T-cell (primary cell): ENCODE data around the gene PCOLCE2. TPM values are rescaled to one million over a fixed set of nuclear protein-coding genes. Genes with fewer than 3 reads are reported as not detected.

Experiments
- ATAC-seq, 4 experiments: fragments of 200-7000 bp in 3 of 4; fragments of 150-1000 bp in 1 of 4; cut with Tn5 transposase; replicated peaks in 1 of 4; 1 replicate in 3 of 4; 2 replicates in 1 of 4; pipeline ENCODE4 v1.10.0; 2021; ENCODE audit warnings: moderate library complexity in 3 of 4, mild to moderate bottlenecking in 2 of 4, moderate number of reproducible peaks in 1 of 4
- CTCF ChIA-PET, 2 donors: fragments of 300-600 bp; sonication (Branson Sonifier 250); formaldehyde crosslinking; loops; one replicate each; lab custom pipeline; 2022; ENCODE audit warnings: antibody characterized with exemption in 2 of 2; lab: Charles Lee
- POLR2A ChIA-PET, 2 donors: fragments of 300-600 bp; sonication (Branson Sonifier 250); formaldehyde crosslinking; loops; one replicate each; lab custom pipeline; 2022; ENCODE audit warnings: antibody characterized with exemption in 2 of 2; lab: Charles Lee
- DNase-seq, 35 experiments: peaks; one replicate each; pipeline versions ENCODE4 v3.0.0 to v3.0.0-alpha.2; 2013 to 2023
- H3K27ac ChIP-seq: one replicate; pipeline ENCODE4 v1.5.1; 2013; ENCODE audit warnings: low read length
- H3K27me3 ChIP-seq, 2 experiments: replicated peaks in 1 of 2; 1 replicate in 1 of 2; 2 replicates in 1 of 2; pipeline versions ENCODE4 v1.6.1 to v1.7.0; 2013; ENCODE audit warnings: low read length in 1 of 2, mixed read lengths in 1 of 2; ENCODE audit not compliant: control insufficient read depth in 2 of 2, insufficient read depth in 2 of 2; ENCODE audit errors: extremely low read depth in 1 of 2
- H3K36me3 ChIP-seq, 2 donors: 1 replicate in 1 of 2; 2 replicates in 1 of 2; pipeline versions ENCODE4 v1.6.1 to v1.7.0; 2013; ENCODE audit warnings: low read length in 1 of 2; ENCODE audit not compliant: control insufficient read depth in 2 of 2, insufficient read depth in 1 of 2; ENCODE audit errors: extremely low read depth in 1 of 2
- H3K4me1 ChIP-seq, 2 experiments: 1 replicate in 1 of 2; 2 replicates in 1 of 2; pipeline versions ENCODE4 v1.6.1 to v1.7.0; 2013; ENCODE audit warnings: low read length in 2 of 2, mixed read lengths in 1 of 2; ENCODE audit not compliant: insufficient read depth in 2 of 2, control insufficient read depth in 1 of 2; ENCODE audit errors: extremely low read depth in 1 of 2
- H3K4me3 ChIP-seq, 2 donors: 1 replicate in 1 of 2; 2 replicates in 1 of 2; pipeline versions ENCODE4 v1.5.1 to v1.7.0; 2013; ENCODE audit warnings: mild to moderate bottlenecking in 2 of 2, low read length in 1 of 2, moderate library complexity in 1 of 2; ENCODE audit not compliant: control insufficient read depth in 1 of 2; ENCODE audit errors: extremely low read depth in 1 of 2
- H3K9me3 ChIP-seq: 2 replicates; pipeline ENCODE4 v1.7.0; 2013
- H3K27ac Mint-ChIP-seq, 2 donors: one replicate each; pipeline ENCODE4 v1.8.0; 2020 to 2021; ENCODE audit warnings: mild to moderate bottlenecking in 2 of 2, mixed read lengths in 2 of 2
- H3K27me3 Mint-ChIP-seq, 2 donors: one replicate each; pipeline ENCODE4 v1.8.0; 2021 to 2022; ENCODE audit warnings: mixed read lengths in 2 of 2
- H3K36me3 Mint-ChIP-seq: one replicate; pipeline ENCODE4 v1.8.0; 2021; ENCODE audit warnings: mixed read lengths
- H3K4me1 Mint-ChIP-seq, 3 donors: one replicate each; pipeline ENCODE4 v1.8.0; 2020 to 2022; ENCODE audit warnings: mixed read lengths in 3 of 3, mild to moderate bottlenecking in 1 of 3
- H3K4me3 Mint-ChIP-seq, 3 donors: one replicate each; pipeline ENCODE4 v1.8.0; 2020 to 2022; ENCODE audit warnings: mild to moderate bottlenecking in 3 of 3, mixed read lengths in 3 of 3, moderate library complexity in 3 of 3
- H3K9me3 Mint-ChIP-seq, 3 donors: one replicate each; pipeline ENCODE4 v1.8.0; 2020 to 2022; ENCODE audit warnings: mixed read lengths in 3 of 3
- WGBS: methylation state at CpG from one replicate; pipeline ENCODE4 v1.1.5; 2013; ENCODE audit warnings: missing lambda C conversion rate; ENCODE audit not compliant: insufficient coverage; 5-methylcytosine and 5-hydroxymethylcytosine counted together
- total RNA-seq, 35 experiments: library from RNA in 6 of 35; stranded (reverse) in 6 of 35; fragments of 120-200 nt in 1 of 35; gene quantifications; one replicate each; pipeline versions ENCODE4 v1.2.1 to v1.2.4 and lab custom pipeline; 2013 to 2026

Gene PCOLCE2
- total RNA-seq, 5 donors from 2014 or later (not counting 1 experiment from before 2014, with no cell fraction given), result not detected

DNA sequence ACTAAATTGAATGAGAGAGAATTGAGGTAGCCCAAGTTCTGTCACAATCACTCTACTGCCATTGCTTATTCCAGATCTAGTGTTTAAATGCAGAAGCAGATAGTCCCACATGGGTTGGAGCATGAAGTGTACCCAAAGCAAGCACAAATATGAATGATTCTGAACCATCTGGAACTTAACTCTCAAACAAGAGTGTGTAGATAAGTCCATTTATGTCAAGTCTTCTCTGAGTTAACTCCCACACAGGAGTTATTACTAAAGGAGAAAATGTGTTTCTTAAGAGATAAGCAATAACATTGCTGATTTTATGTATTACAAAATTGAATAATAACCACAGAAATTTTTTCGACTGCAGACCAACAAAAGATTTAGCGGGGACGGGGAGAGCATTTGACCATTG, 41.0 kb upstream of the PCOLCE2 start:
- no peaks in the 10 kb centered on the region for H3K9me3 Mint-ChIP-seq
- peaks cover 25 to 26% of the 10 kb centered on the region in 2 donors for H3K27me3 Mint-ChIP-seq
- Histone ChIP-seq H3K4me3 (no peak overlapping the region), H3K27me3 (peaks cover 2 to 9% of the 10 kb centered on the region in 2 experiments), H3K4me1 (no peaks in the 10 kb centered on the region), H3K27ac (no peak overlapping the region), H3K36me3 (no peaks in the 10 kb centered on the region), H3K9me3 (no peaks in the 10 kb centered on the region)
- no peaks in the 10 kb centered on the region for H3K4me1 Mint-ChIP-seq
- DNase-seq (no peak), ATAC-seq (no peak)
- H3K27ac Mint-ChIP-seq, result no peak overlapping the region
- no CpG with 5 or more reads among the region's 3 CpGs for WGBS
- CTCF ChIA-PET, result no interaction called here
- H3K36me3 Mint-ChIP-seq, result no peaks in the 10 kb centered on the region
- H3K4me3 Mint-ChIP-seq, result no peak overlapping the region
- POLR2A ChIA-PET, result no interaction called here

DNA sequence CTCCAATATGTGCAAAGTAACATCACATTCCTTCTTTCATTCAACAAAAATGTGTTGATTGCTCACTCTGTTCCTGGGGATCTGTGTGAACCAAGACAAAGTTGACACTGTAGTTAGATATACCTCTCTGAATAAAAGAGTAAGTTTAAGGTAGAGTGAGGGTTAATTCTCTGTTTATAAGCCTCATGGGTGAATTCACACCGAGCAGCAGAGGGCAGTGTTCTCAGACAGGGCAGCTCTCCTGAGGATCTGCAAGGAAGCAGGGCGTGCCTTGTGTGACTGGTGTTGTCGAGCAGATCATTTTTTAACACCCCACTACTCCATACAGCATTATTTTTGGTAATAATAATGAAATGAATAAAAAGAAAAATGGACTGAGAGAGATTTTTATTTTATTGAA, 40.2 kb upstream of the PCOLCE2 start:
- WGBS, result no CpG with 5 or more reads among the region's 3 CpGs
- peaks cover 0 to 3% (median 0%) of the 10 kb centered on the region in 3 donors for H3K9me3 Mint-ChIP-seq
- no peaks in the 10 kb centered on the region for H3K9me3 ChIP-seq
- POLR2A ChIA-PET, result no interaction called here
- H3K4me3 ChIP-seq, result no peak overlapping the region
- CTCF ChIA-PET, result no interaction called here
- H3K27me3 Mint-ChIP-seq, result peaks cover 28 to 32% of the 10 kb centered on the region in 2 donors
- no peak overlapping the region for H3K27ac ChIP-seq
- H3K27ac Mint-ChIP-seq, result no peak overlapping the region
- ATAC-seq (no peak), DNase-seq (peak in 14 of 35 experiments; percentile 2 to 36 (median 14))
- no peaks in the 10 kb centered on the region for H3K36me3 ChIP-seq
- no peaks in the 10 kb centered on the region for H3K4me1 Mint-ChIP-seq
- no peaks in the 10 kb centered on the region for H3K36me3 Mint-ChIP-seq
- H3K4me3 Mint-ChIP-seq, result no peak overlapping the region
- H3K27me3 ChIP-seq, result peaks cover 2 to 12% of the 10 kb centered on the region in 2 experiments
- no peaks in the 10 kb centered on the region for H3K4me1 ChIP-seq

DNA sequence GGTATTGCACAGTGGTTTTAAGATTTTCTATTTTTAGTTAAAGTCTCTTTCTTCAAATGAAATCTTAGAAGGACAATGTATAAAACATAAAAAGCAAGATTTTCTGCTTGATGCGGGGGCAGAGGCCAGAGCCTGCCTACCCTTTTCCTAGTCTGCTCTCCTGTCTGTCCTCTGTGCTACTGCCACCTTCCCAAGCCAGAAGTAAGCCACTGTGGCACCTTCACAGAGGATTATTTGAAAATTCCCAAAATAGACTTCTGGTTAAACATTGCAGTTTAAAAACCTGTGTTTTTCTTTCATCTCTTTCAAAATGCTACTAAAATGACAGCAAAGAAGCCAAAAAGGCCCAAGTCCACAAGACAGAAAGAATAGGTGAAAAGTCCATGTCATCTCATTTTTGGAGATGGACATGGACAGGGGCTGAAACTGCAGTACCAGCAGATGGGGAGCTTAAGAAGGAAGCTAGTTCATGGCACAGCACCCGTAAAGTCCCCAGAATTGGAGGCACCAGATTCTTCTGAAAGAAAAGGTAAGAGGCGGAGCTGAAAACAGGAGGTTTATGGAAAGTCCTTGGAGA, 37.6 kb upstream of the PCOLCE2 start:
- DNase-seq (no peak), ATAC-seq (no peak)
- Histone ChIP-seq H3K4me3 (no peak overlapping the region), H3K27ac (no peak overlapping the region), H3K9me3 (no peaks in the 10 kb centered on the region), H3K4me1 (no peaks in the 10 kb centered on the region), H3K27me3 (peaks cover 2 to 12% of the 10 kb centered on the region in 2 experiments), H3K36me3 (no peaks in the 10 kb centered on the region)
- Mint-ChIP-seq H3K9me3 (peaks cover 0 to 6% (median 5%) of the 10 kb centered on the region in 3 donors), H3K27ac (no peak overlapping the region), H3K4me3 (no peak overlapping the region), H3K36me3 (no peaks in the 10 kb centered on the region), H3K27me3 (peaks cover 35 to 41% of the 10 kb centered on the region in 2 donors), H3K4me1 (no peaks in the 10 kb centered on the region)
- ChIA-PET CTCF (no interaction called here), POLR2A (no interaction called here)
- 83% methylated on average over 1 of the region's 3 CpGs for WGBS

DNA sequence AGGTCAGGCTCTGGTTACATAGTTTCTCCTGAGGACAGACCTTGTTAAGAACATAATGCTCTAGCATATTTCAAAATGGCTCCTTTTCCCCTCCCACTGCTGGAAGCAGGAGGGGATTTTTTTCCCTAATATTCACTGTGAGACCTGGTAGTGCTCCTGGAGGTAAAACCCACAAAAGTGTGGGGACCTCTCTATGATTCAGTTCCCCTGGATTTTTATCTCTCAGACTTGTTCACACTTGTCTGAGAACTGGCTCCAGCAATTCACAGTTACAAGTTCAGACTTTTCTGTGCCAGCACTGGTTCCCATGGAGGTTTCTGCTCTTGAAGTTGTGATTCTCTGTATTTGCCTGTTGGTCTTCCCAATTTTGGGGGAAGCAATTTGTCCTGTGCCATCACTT, 36.3 kb upstream of the PCOLCE2 start:
- no peak for ATAC-seq
- H3K27ac ChIP-seq, result no peak overlapping the region
- DNase-seq, result no peak
- no peaks in the 10 kb centered on the region for H3K36me3 Mint-ChIP-seq
- CTCF ChIA-PET, result no interaction called here
- H3K36me3 ChIP-seq, result no peaks in the 10 kb centered on the region
- H3K27ac Mint-ChIP-seq, result no peak overlapping the region
- H3K4me3 ChIP-seq, result no peak overlapping the region
- H3K9me3 ChIP-seq, result no peaks in the 10 kb centered on the region
- H3K4me1 ChIP-seq, result no peaks in the 10 kb centered on the region
- H3K4me1 Mint-ChIP-seq, result no peaks in the 10 kb centered on the region
- H3K27me3 ChIP-seq, result peaks cover 2 to 12% of the 10 kb centered on the region in 2 experiments
- peaks cover 38 to 41% of the 10 kb centered on the region in 2 donors for H3K27me3 Mint-ChIP-seq
- POLR2A ChIA-PET, result no interaction called here
- H3K9me3 Mint-ChIP-seq, result peaks cover 0 to 6% (median 5%) of the 10 kb centered on the region in 3 donors
- H3K4me3 Mint-ChIP-seq, result no peak overlapping the region

DNA sequence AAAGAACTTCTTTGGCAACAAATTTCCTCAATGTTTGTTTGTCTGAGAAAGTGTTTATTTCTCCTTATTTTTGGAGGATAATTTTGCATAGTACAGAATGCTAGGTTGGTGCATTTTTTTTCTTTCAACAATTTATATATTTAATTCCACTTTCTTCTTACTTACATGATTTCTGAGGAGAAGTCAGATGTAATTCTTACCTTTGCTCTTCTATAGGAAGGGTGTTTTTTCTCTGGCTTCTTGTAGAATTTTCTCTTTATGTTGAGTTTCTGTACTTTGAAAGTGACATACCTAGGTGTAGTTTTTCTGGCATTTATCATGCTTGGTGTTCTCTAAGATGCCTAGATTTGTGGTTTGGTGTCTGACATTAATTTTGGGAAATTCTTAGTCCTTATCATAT, 34.8 kb upstream of the PCOLCE2 start:
- Histone ChIP-seq H3K36me3 (no peaks in the 10 kb centered on the region), H3K4me3 (no peak overlapping the region), H3K27me3 (peaks cover 2 to 12% of the 10 kb centered on the region in 2 experiments), H3K27ac (no peak overlapping the region), H3K4me1 (no peaks in the 10 kb centered on the region), H3K9me3 (no peaks in the 10 kb centered on the region)
- ATAC-seq (no peak), DNase-seq (no peak)
- H3K27me3 Mint-ChIP-seq, result peaks cover 40 to 41% of the 10 kb centered on the region in 2 donors
- H3K4me3 Mint-ChIP-seq, result no peak overlapping the region
- POLR2A ChIA-PET, result no interaction called here
- H3K4me1 Mint-ChIP-seq, result no peaks in the 10 kb centered on the region
- CTCF ChIA-PET, result no interaction called here
- no peaks in the 10 kb centered on the region for H3K36me3 Mint-ChIP-seq
- peaks cover 0 to 6% (median 5%) of the 10 kb centered on the region in 3 donors for H3K9me3 Mint-ChIP-seq
- no peak overlapping the region for H3K27ac Mint-ChIP-seq

DNA sequence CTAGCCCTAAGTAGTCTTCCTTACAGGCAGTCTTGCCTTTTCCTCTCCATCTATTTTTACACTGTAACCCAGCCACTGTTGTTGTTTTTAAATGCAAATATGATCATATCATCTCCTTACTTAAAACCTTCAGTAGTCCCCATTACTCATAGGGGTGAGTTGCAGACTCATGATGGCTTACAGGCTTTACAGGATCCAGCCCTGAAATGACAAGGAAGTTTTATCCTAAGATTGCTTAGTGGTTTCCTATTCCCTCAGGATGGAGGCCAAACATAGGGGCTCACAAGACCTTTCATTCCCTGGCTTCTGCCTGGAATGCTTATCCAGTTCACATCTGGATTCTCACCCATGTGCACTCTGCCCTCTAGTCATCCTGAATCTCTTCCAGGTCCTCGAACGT, 27.7 kb upstream of the PCOLCE2 start:
- DNase-seq (no peak), ATAC-seq (no peak)
- POLR2A ChIA-PET, result no interaction called here
- H3K36me3 Mint-ChIP-seq, result no peaks in the 10 kb centered on the region
- WGBS, result 79% methylated on average over 2 of the region's 2 CpGs
- Histone ChIP-seq H3K36me3 (no peaks in the 10 kb centered on the region), H3K4me1 (no peaks in the 10 kb centered on the region), H3K4me3 (no peak overlapping the region), H3K9me3 (no peaks in the 10 kb centered on the region), H3K27ac (no peak overlapping the region), H3K27me3 (no peaks in the 10 kb centered on the region)
- H3K4me1 Mint-ChIP-seq, result no peaks in the 10 kb centered on the region
- H3K4me3 Mint-ChIP-seq, result no peak overlapping the region
- no peak overlapping the region for H3K27ac Mint-ChIP-seq
- peaks cover 15% of the 10 kb centered on the region in 2 donors for H3K27me3 Mint-ChIP-seq
- CTCF ChIA-PET, result no interaction called here
- H3K9me3 Mint-ChIP-seq, result no peaks in the 10 kb centered on the region

DNA sequence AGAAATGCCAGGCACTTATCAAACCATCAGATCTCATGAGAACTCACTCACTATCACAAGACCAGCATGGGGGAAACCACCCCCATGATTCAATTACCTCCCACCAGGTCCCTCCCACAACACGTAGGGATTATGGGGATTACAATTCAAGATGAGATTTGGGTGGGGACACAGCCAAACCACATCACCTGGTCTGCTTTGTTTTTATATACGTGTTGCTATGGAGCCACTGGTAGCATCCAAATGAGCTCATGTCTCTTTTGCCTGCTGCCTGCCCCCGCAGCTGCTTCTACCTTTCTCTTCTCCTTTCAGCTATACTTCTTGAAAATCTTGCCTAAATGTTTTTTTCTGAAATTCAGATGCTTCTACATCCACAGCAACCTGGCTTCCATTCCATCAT, 26.8 kb upstream of the PCOLCE2 start:
- Histone ChIP-seq H3K9me3 (no peaks in the 10 kb centered on the region), H3K4me3 (no peak overlapping the region), H3K36me3 (no peaks in the 10 kb centered on the region), H3K27ac (no peak overlapping the region), H3K27me3 (peaks cover 0 to 1% of the 10 kb centered on the region in 2 experiments), H3K4me1 (no peaks in the 10 kb centered on the region)
- H3K4me3 Mint-ChIP-seq, result no peak overlapping the region
- H3K36me3 Mint-ChIP-seq, result no peaks in the 10 kb centered on the region
- peaks cover 15 to 20% of the 10 kb centered on the region in 2 donors for H3K27me3 Mint-ChIP-seq
- no peak overlapping the region for H3K27ac Mint-ChIP-seq
- ATAC-seq (no peak), DNase-seq (no peak)
- POLR2A ChIA-PET, result no interaction called here
- 89% methylated on average over 2 of the region's 3 CpGs for WGBS
- CTCF ChIA-PET, result no interaction called here
- H3K9me3 Mint-ChIP-seq, result peaks cover 0 to 4% (median 0%) of the 10 kb centered on the region in 3 donors
- H3K4me1 Mint-ChIP-seq, result no peaks in the 10 kb centered on the region
